GM20431 (cell line): Measurements from ENCODE around the gene ICE2.

Experiments used
- in situ Hi-C: fragments of 300-500 bp; cut with MseI, MboI; formaldehyde crosslinking; loops from one replicate; pipeline ENCODE4 v1.15.0; 2020; ENCODE audit warnings: low sequenced_read_pairs; ENCODE audit not compliant: unreplicated experiment

ICE2 gene

GRCh38 chr15:60373745-60374144 lies 105.2 kb downstream of the ICE2 start:
- in situ Hi-C loops: loop anchor here (25.0 kb wide), 1 partner anchor 539 kb away; no protein-coding TSS in a partner anchor

GRCh38 chr15:60373327-60373726 lies 105.6 kb downstream of the ICE2 start:
- in situ Hi-C loops: loop anchor here (25.0 kb wide), 1 partner anchor 539 kb away; no protein-coding TSS in a partner anchor

- in situ Hi-C loops: loop anchor here (25.0 kb wide), 1 partner anchor 540 kb away; no protein-coding TSS in a partner anchor
These were observed 106.2 kb downstream of the ICE2 start for GRCh38 chr15:60372756-60373155.

GRCh38 chr15:60372227-60372626 lies 106.7 kb downstream of the ICE2 start:
- in situ Hi-C loops: loop anchor here (25.0 kb wide), 1 partner anchor 540 kb away; no protein-coding TSS in a partner anchor

GRCh38 chr15:60371175-60372051 lies 107.5 kb downstream of the ICE2 start:
- in situ Hi-C loops: loop anchor here (25.0 kb wide), 1 partner anchor 541 kb away; no protein-coding TSS in a partner anchor

GRCh38 chr15:60370869-60371136 lies 108.1 kb downstream of the ICE2 start:
- in situ Hi-C loops: loop anchor here (25.0 kb wide), 1 partner anchor 541 kb away; no protein-coding TSS in a partner anchor

- in situ Hi-C loops: loop anchor here (25.0 kb wide), 1 partner anchor 542 kb away; no protein-coding TSS in a partner anchor
These were observed 108.7 kb downstream of the ICE2 start for GRCh38 chr15:60370105-60370868.

- in situ Hi-C loops: loop anchor here (25.0 kb wide), 1 partner anchor 543 kb away; no protein-coding TSS in a partner anchor
These were observed 109.2 kb downstream of the ICE2 start for GRCh38 chr15:60369696-60370095.
